Liver (tissue), 9 donors: ENCODE results near the gene ZMYM2. TPM values are rescaled to one million over a fixed set of nuclear protein-coding genes. Genes with fewer than 3 reads are reported as not detected.

Experiments used
- DNase-seq: peaks from one replicate; pipeline ENCODE4 v3.0.0-alpha.2; 2017; ENCODE audit warnings: low spot score
- H3K27ac ChIP-seq, 2 donors: one replicate each; pipeline ENCODE4 v1.7.0; 2013; ENCODE audit warnings: inconsistent platforms in 2 of 2, low read length in 2 of 2, control low read depth in 1 of 2, low read depth in 1 of 2, mild to moderate bottlenecking in 1 of 2
- H3K27me3 ChIP-seq, 4 donors: one replicate each; pipeline versions ENCODE4 v1.6.1 to v1.7.0; 2013; ENCODE audit warnings: low read length in 3 of 4, inconsistent platforms in 1 of 4, mild to moderate bottlenecking in 1 of 4, moderate library complexity in 1 of 4; ENCODE audit not compliant: control insufficient read depth in 4 of 4, insufficient read depth in 4 of 4
- H3K36me3 ChIP-seq, 4 donors: one replicate each; pipeline versions ENCODE4 v1.6.1 to v1.7.0; 2013; ENCODE audit warnings: low read length in 3 of 4, mild to moderate bottlenecking in 3 of 4, low read depth in 1 of 4, moderate library complexity in 1 of 4; ENCODE audit not compliant: control insufficient read depth in 4 of 4, insufficient read depth in 3 of 4
- H3K4me1 ChIP-seq, 4 donors: one replicate each; pipeline versions ENCODE4 v1.6.1 to v1.7.0; 2013; ENCODE audit warnings: low read length in 3 of 4, mild to moderate bottlenecking in 3 of 4, moderate library complexity in 1 of 4; ENCODE audit not compliant: control insufficient read depth in 4 of 4, insufficient read depth in 4 of 4
- H3K4me3 ChIP-seq, 3 donors: one replicate each; pipeline versions ENCODE4 v1.6.1 to v1.7.0; 2013; ENCODE audit warnings: low read length in 3 of 3, control low read depth in 1 of 3, low read depth in 1 of 3, mild to moderate bottlenecking in 1 of 3
- H3K9ac ChIP-seq, 2 donors: one replicate each; pipeline ENCODE4 v1.7.0; 2013; ENCODE audit warnings: low read length in 2 of 2, mild to moderate bottlenecking in 2 of 2, moderate library complexity in 2 of 2, control low read depth in 1 of 2, low read depth in 1 of 2
- H3K9me3 ChIP-seq, 4 donors: one replicate each; pipeline versions ENCODE4 v1.6.1 to v1.7.0; 2013; ENCODE audit warnings: low read length in 3 of 4; ENCODE audit not compliant: control insufficient read depth in 4 of 4
- EGR1 ChIP-seq, 2 donors: IDR thresholded peaks; 2 replicates each; pipeline ENCODE4 v1.6.1; 2016 to 2018; ENCODE audit warnings: antibody characterized with exemption in 2 of 2, low read depth in 2 of 2
- FOXA1 ChIP-seq: IDR thresholded peaks from 2 replicates; pipeline ENCODE4 v1.6.1; 2016; ENCODE audit warnings: antibody characterized with exemption
- FOXA2 ChIP-seq: IDR thresholded peaks from 2 replicates; pipeline ENCODE4 v1.6.1; 2016; ENCODE audit warnings: antibody characterized with exemption
- GABPA ChIP-seq, 2 donors: IDR thresholded peaks in 1 of 2; conservative IDR thresholded peaks in 1 of 2; 2 replicates each; pipeline ENCODE4 v1.6.1; 2016; ENCODE audit warnings: antibody characterized with exemption in 2 of 2, mild to moderate bottlenecking in 1 of 2, moderate library complexity in 1 of 2
- HNF4A ChIP-seq, 2 donors: conservative IDR thresholded peaks; 2 replicates each; pipeline ENCODE4 v1.6.1; 2016; ENCODE audit warnings: antibody characterized with exemption in 2 of 2, mild to moderate bottlenecking in 2 of 2
- JUND ChIP-seq, 2 donors: IDR thresholded peaks; 2 replicates each; pipeline ENCODE4 v1.6.1; 2016; ENCODE audit warnings: antibody characterized with exemption in 2 of 2
- NR2F2 ChIP-seq: IDR thresholded peaks from 2 replicates; pipeline ENCODE4 v1.6.1; 2016; ENCODE audit warnings: antibody characterized with exemption
- RXRA ChIP-seq, 2 donors: IDR thresholded peaks; 2 replicates each; pipeline ENCODE4 v1.6.1; 2017 to 2018; ENCODE audit warnings: antibody characterized with exemption in 2 of 2, mild to moderate bottlenecking in 1 of 2
- SP1 ChIP-seq: IDR thresholded peaks from 2 replicates; pipeline ENCODE4 v1.6.1; 2018; ENCODE audit warnings: antibody characterized with exemption, mild to moderate bottlenecking
- TAF1 ChIP-seq: conservative IDR thresholded peaks from 2 replicates; pipeline ENCODE4 v1.6.1; 2016; ENCODE audit warnings: antibody characterized with exemption, mild to moderate bottlenecking
- YY1 ChIP-seq: IDR thresholded peaks from 2 replicates; pipeline ENCODE4 v1.6.1; 2016; ENCODE audit warnings: antibody characterized with exemption, mild to moderate bottlenecking
- WGBS: extraction: QIAGEN DNeasy Blood & Tissue Kit; methylation state at CpG from one replicate; pipeline ENCODE4 v1.1.7; 2013; 5-methylcytosine and 5-hydroxymethylcytosine counted together
- polyA plus RNA-seq, 2 donors: library from polyadenylated mRNA; stranded (reverse) in 1 of 2; unstranded in 1 of 2; fragments of 200-250 nt in 1 of 2; fragments of >200 nt in 1 of 2; fragmentation: Nextera tagmentation in 1 of 2; extraction: Ambion mirVana in 1 of 2; gene quantifications; one replicate each; pipeline versions ENCODE4 v1.2.1 to v1.2.3, GENCODE V29; 2013 to 2015
- total RNA-seq, 2 donors: library from RNA; depleted of rRNA; stranded (reverse); fragments of >200 nt; gene quantifications; one replicate each; pipeline ENCODE4 v1.2.3, GENCODE V29; 2014
- TF ChIP-seq, protein P1 (sequence below): IDR thresholded peaks from 2 replicates; pipeline ENCODE4 v1.6.1; 2016; ENCODE audit warnings: antibody characterized with exemption
- TF ChIP-seq, protein P2 (sequence below): IDR thresholded peaks from 2 replicates; pipeline ENCODE4 v1.6.1; 2016; ENCODE audit warnings: antibody characterized with exemption
- TF ChIP-seq, protein P3 (sequence below): IDR thresholded peaks from 2 replicates; pipeline ENCODE4 v1.6.1; 2016; ENCODE audit warnings: antibody characterized with exemption, mild to moderate bottlenecking
- donor health status: healthy.
- donor health status: healthy.
- donor health status: healthy.
- donor health status: healthy.
- donor health status: healthy.

The ZMYM2 gene
- total and polyA plus RNA-seq, 4 donors = 8.7 to 40.8 (median 18.5) TPM

DNA sequence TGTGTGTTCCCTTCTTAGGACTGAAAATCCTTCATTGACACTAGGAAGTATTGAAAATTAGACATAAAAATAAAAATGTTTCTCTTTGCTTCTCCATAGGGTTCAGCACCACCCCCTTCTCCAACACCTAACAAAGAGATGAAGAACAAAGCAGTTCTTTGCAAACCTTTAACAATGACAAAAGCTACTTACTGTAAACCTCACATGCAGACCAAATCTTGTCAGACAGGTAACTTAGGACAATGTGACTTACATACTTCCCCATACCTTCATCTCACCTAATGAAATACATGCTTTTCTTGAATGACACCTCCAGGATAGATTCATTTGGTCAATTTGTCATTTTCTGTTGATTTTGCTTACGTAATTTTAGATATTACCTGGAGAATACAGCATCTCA, 99.9 kb downstream of the ZMYM2 start:
- Histone ChIP-seq H3K36me3 (peaks cover 11 to 40% (median 29%) of the 10 kb centered on the region in 4 donors), H3K9me3 (no peaks in the 10 kb centered on the region), H3K27ac (no peak overlapping the region), H3K4me1 (no peaks in the 10 kb centered on the region), H3K27me3 (no peaks in the 10 kb centered on the region), H3K9ac (no peak overlapping the region), H3K4me3 (no peak overlapping the region)
- WGBS = 97% methylated on average over 1 of the region's 1 CpG
- no peak for TF ChIP-seq SP1
- TF ChIP-seq, protein P1, sequence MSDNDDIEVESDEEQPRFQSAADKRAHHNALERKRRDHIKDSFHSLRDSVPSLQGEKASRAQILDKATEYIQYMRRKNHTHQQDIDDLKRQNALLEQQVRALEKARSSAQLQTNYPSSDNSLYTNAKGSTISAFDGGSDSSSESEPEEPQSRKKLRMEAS = no peak
- TF ChIP-seq TAF1 = no peak
- no peak for TF ChIP-seq RXRA (IDR thresholded peaks at IDR 0.05)
- TF ChIP-seq, protein P2, sequence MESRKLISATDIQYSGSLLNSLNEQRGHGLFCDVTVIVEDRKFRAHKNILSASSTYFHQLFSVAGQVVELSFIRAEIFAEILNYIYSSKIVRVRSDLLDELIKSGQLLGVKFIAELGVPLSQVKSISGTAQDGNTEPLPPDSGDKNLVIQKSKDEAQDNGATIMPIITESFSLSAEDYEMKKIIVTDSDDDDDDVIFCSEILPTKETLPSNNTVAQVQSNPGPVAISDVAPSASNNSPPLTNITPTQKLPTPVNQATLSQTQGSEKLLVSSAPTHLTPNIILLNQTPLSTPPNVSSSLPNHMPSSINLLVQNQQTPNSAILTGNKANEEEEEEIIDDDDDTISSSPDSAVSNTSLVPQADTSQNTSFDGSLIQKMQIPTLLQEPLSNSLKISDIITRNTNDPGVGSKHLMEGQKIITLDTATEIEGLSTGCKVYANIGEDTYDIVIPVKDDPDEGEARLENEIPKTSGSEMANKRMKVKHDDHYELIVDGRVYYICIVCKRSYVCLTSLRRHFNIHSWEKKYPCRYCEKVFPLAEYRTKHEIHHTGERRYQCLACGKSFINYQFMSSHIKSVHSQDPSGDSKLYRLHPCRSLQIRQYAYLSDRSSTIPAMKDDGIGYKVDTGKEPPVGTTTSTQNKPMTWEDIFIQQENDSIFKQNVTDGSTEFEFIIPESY = no peak
- TF ChIP-seq YY1 = no peak
- no peak for TF ChIP-seq EGR1 (IDR thresholded peaks at IDR 0.05; ENCODE audit: low read depth in 2 of 2)
- no peak for TF ChIP-seq FOXA2
- TF ChIP-seq FOXA1 = no peak
- no peak for TF ChIP-seq JUND (IDR thresholded peaks at IDR 0.05)
- no peak for TF ChIP-seq HNF4A (conservative IDR thresholded peaks at IDR 0.05)
- no peak for TF ChIP-seq GABPA (IDR thresholded peaks at IDR 0.05 in 1 of 2, conservative IDR thresholded peaks at IDR 0.05 in 1 of 2)
- DNase-seq = no peak

DNA sequence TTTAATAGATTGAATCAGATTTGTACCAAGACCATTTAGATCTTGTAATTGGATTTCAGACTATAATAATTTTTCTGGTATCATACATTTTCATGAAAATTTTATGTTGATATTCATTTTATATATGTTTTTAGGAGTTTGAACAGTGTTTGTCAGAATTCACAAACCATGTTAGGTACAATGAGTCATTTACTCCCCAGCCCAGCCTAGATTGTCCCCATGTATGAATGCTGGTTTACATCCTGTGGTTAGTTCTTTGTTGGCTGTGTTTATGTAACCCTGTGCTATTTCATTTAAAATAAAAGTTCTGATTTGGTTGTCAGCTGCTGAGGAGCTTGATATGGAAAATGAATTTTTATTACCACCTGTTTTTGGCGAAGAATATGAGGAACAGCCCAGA, 105.6 kb downstream of the ZMYM2 start:
- no peaks in the 10 kb centered on the region for H3K4me1 ChIP-seq
- H3K9ac ChIP-seq = no peak overlapping the region
- 99% methylated on average over 1 of the region's 1 CpG for WGBS
- H3K36me3 ChIP-seq = peaks cover 10 to 63% (median 54%) of the 10 kb centered on the region in 4 donors
- H3K27ac ChIP-seq = no peak overlapping the region
- no peaks in the 10 kb centered on the region for H3K9me3 ChIP-seq
- TF ChIP-seq, protein P3, sequence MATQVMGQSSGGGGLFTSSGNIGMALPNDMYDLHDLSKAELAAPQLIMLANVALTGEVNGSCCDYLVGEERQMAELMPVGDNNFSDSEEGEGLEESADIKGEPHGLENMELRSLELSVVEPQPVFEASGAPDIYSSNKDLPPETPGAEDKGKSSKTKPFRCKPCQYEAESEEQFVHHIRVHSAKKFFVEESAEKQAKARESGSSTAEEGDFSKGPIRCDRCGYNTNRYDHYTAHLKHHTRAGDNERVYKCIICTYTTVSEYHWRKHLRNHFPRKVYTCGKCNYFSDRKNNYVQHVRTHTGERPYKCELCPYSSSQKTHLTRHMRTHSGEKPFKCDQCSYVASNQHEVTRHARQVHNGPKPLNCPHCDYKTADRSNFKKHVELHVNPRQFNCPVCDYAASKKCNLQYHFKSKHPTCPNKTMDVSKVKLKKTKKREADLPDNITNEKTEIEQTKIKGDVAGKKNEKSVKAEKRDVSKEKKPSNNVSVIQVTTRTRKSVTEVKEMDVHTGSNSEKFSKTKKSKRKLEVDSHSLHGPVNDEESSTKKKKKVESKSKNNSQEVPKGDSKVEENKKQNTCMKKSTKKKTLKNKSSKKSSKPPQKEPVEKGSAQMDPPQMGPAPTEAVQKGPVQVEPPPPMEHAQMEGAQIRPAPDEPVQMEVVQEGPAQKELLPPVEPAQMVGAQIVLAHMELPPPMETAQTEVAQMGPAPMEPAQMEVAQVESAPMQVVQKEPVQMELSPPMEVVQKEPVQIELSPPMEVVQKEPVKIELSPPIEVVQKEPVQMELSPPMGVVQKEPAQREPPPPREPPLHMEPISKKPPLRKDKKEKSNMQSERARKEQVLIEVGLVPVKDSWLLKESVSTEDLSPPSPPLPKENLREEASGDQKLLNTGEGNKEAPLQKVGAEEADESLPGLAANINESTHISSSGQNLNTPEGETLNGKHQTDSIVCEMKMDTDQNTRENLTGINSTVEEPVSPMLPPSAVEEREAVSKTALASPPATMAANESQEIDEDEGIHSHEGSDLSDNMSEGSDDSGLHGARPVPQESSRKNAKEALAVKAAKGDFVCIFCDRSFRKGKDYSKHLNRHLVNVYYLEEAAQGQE = no peak
- no peak for TF ChIP-seq JUND (IDR thresholded peaks at IDR 0.05)
- no peak for TF ChIP-seq NR2F2
- TF ChIP-seq, protein P1 = no peak
- DNase-seq = no peak
- H3K4me3 ChIP-seq = no peak overlapping the region
- H3K27me3 ChIP-seq = no peaks in the 10 kb centered on the region
